PC-9 (cell line): ENCODE results near the gene CCR7. TPM values are rescaled to one million over a fixed set of nuclear protein-coding genes. Genes with fewer than 3 reads are reported as not detected.
A peak's percentile ranks its signal among the peaks of the same experiment; 100 is the strongest.

Source experiments
- BruUV-seq: library from RNA; stranded (reverse); fragments of 400-500 nt; replicated peaks from 2 replicates; lab custom pipeline; 2021; lab: Mats Ljungman, UMichigan
- CTCF ChIA-PET: fragments of 300-600 bp; sonication (Branson Sonifier 250); formaldehyde crosslinking; loops from one replicate; lab custom pipeline; 2022; ENCODE audit warnings: antibody characterized with exemption; lab: Charles Lee
- POLR2A ChIA-PET: fragments of 300-600 bp; sonication (Branson Sonifier 250); formaldehyde crosslinking; loops from one replicate; lab custom pipeline; 2022; ENCODE audit warnings: antibody characterized with exemption; ENCODE audit not compliant: unreplicated experiment; lab: Charles Lee
- DNase-seq, 2 experiments: peaks; one replicate each; pipeline versions ENCODE4 v3.0.0 to v3.0.0-alpha.2; 2015 to 2022; ENCODE audit warnings: mixed read lengths in 1 of 2
- H2AFZ ChIP-seq: fragments of 200-600 bp; sonication (generic); 2 replicates; pipeline ENCODE4 v1.8.1; 2017; ENCODE audit warnings: antibody characterized with exemption
- H3F3A ChIP-seq: fragments of 200-600 bp; sonication (generic); 2 replicates; pipeline ENCODE4 v1.8.1; 2017; ENCODE audit warnings: antibody characterized with exemption, mild to moderate bottlenecking, low read depth; ENCODE audit not compliant: insufficient read depth
- H3K27ac ChIP-seq: fragments of 200-600 bp; sonication (generic); 2 replicates; pipeline ENCODE4 v1.6.1; 2016; ENCODE audit warnings: mixed run types
- H3K27me3 ChIP-seq: fragments of 200-600 bp; sonication (generic); 2 replicates; pipeline ENCODE4 v1.6.1; 2016; ENCODE audit warnings: low read depth, mixed run types; ENCODE audit not compliant: insufficient read depth
- H3K36me3 ChIP-seq: fragments of 200-600 bp; sonication (generic); 2 replicates; pipeline ENCODE4 v1.6.1; 2016; ENCODE audit warnings: low read depth, mixed run types
- H3K4me1 ChIP-seq: fragments of 200-600 bp; sonication (generic); replicated peaks from 2 replicates; pipeline ENCODE4 v1.6.1; 2016; ENCODE audit warnings: mixed run types; ENCODE audit not compliant: insufficient read depth
- H3K4me2 ChIP-seq: fragments of 200-600 bp; sonication (generic); 2 replicates; pipeline ENCODE4 v1.6.1; 2017; ENCODE audit warnings: mixed run types
- H3K4me3 ChIP-seq: fragments of 200-600 bp; sonication (generic); 2 replicates; pipeline ENCODE4 v1.6.1; 2016; ENCODE audit warnings: mixed run types
- H3K79me2 ChIP-seq: fragments of 200-600 bp; sonication (generic); 2 replicates; pipeline ENCODE4 v1.6.1; 2017; ENCODE audit warnings: low read depth, mixed run types
- H3K9me2 ChIP-seq: fragments of 200-600 bp; sonication (generic); 2 replicates; pipeline ENCODE4 v1.8.1; 2017; ENCODE audit warnings: mild to moderate bottlenecking; ENCODE audit not compliant: insufficient read depth
- H3K9me3 ChIP-seq: fragments of 200-600 bp; sonication (generic); 2 replicates; pipeline ENCODE4 v1.8.1; 2016; ENCODE audit warnings: low read depth; ENCODE audit not compliant: insufficient read depth
- H4K20me1 ChIP-seq: fragments of 200-600 bp; sonication (generic); 2 replicates; pipeline ENCODE4 v1.8.1; 2017; ENCODE audit not compliant: insufficient read depth
- EZH2 ChIP-seq: fragments of 200-600 bp; sonication (generic); IDR thresholded peaks from 2 replicates; pipeline ENCODE4 v1.8.0; 2017; ENCODE audit warnings: antibody characterized with exemption, low read depth
- intact Hi-C: fragments of 100-400 bp; cut with micrococcal nuclease; formaldehyde crosslinking; loops from one replicate; pipeline ENCODE4 v1.10.0; 2022; ENCODE audit not compliant: unreplicated experiment
- total RNA-seq: library from RNA; stranded (reverse); gene quantifications from 2 replicates; pipeline ENCODE4 v1.2.3, GENCODE V29; 2021
- TF ChIP-seq, protein P1 (sequence below): fragments of 200-600 bp; sonication (generic); conservative IDR thresholded peaks from 2 replicates; pipeline ENCODE4 v1.6.1; 2017; ENCODE audit warnings: mixed run types, antibody characterized with exemption, mild to moderate bottlenecking, moderate library complexity

CCR7 gene
- total RNA-seq, 1 experiment from 2014 or later, result not detected

DNA sequence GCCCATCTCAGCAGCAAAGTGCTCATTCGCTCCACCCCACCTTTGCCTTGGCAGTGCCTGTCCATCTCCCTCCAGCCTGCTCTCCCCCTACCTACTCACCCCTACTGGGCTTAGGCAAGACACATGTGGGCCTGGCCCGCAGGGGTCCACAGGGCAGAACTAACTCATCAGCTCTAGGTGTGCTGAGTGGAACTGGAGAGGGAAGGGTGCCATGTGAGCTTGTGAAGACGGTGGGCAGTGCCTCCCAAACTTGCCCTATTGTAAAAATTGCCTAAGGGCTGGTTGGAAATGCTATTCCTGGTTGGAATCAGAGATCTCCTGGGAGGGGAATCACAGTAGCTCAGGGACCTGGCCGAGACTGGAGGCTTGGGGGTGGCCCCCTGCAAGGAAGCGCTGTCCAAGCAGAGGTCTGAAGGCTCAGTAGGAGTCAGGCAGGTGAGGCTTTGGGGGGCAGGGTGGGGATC, 34.7 kb downstream of the CCR7 start:
- TF ChIP-seq, protein P1, sequence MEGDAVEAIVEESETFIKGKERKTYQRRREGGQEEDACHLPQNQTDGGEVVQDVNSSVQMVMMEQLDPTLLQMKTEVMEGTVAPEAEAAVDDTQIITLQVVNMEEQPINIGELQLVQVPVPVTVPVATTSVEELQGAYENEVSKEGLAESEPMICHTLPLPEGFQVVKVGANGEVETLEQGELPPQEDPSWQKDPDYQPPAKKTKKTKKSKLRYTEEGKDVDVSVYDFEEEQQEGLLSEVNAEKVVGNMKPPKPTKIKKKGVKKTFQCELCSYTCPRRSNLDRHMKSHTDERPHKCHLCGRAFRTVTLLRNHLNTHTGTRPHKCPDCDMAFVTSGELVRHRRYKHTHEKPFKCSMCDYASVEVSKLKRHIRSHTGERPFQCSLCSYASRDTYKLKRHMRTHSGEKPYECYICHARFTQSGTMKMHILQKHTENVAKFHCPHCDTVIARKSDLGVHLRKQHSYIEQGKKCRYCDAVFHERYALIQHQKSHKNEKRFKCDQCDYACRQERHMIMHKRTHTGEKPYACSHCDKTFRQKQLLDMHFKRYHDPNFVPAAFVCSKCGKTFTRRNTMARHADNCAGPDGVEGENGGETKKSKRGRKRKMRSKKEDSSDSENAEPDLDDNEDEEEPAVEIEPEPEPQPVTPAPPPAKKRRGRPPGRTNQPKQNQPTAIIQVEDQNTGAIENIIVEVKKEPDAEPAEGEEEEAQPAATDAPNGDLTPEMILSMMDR, result no peak
- no peak for TF ChIP-seq EZH2
- H3K4me3 ChIP-seq, result no peak overlapping the region
- no peaks in the 10 kb centered on the region for H3K9me2 ChIP-seq
- no peaks in the 10 kb centered on the region for H3K36me3 ChIP-seq
- peaks cover 38% of the 10 kb centered on the region; the same call in 1 of the 2 replicates for H3F3A ChIP-seq
- BruUV-seq, result no TSS peak
- ChIA-PET POLR2A (no interaction called here), CTCF (interaction anchor here (0.9 kb wide), 1 partner anchor 29 kb away, joined by 3 read pairs; no protein-coding TSS in a partner anchor)
- peaks cover 5% of the 10 kb centered on the region for H3K9me3 ChIP-seq
- H4K20me1 ChIP-seq, result no peaks in the 10 kb centered on the region
- H3K4me2 ChIP-seq, result no peak overlapping the region
- intact Hi-C loops, result loop anchor here (5.0 kb wide), 1 partner anchor 228 kb away; no protein-coding TSS in a partner anchor
- no peaks in the 10 kb centered on the region for H3K79me2 ChIP-seq
- no peak for DNase-seq
- no peak overlapping the region for H3K27ac ChIP-seq
- no peak overlapping the region for H2AFZ ChIP-seq
- peaks cover 35% of the 10 kb centered on the region for H3K4me1 ChIP-seq
- H3K27me3 ChIP-seq, result no peaks in the 10 kb centered on the region

- Histone ChIP-seq H3K27ac (no peak overlapping the region), H3K36me3 (no peaks in the 10 kb centered on the region), H4K20me1 (no peaks in the 10 kb centered on the region), H3K4me1 (peaks cover 35% of the 10 kb centered on the region), H3K79me2 (no peaks in the 10 kb centered on the region), H3K9me3 (peaks cover 8% of the 10 kb centered on the region), H3K4me2 (no peak overlapping the region), H2AFZ (no peak overlapping the region), H3K9me2 (no peaks in the 10 kb centered on the region), H3F3A (peaks cover 38% of the 10 kb centered on the region; the same call in 1 of the 2 replicates), H3K4me3 (no peak overlapping the region), H3K27me3 (no peaks in the 10 kb centered on the region)
- DNase-seq, result peak in 1 of 2 experiments; percentile 83
- CTCF ChIA-PET, result interaction anchor here (0.9 kb wide), 1 partner anchor 28 kb away, joined by 3 read pairs; no protein-coding TSS in a partner anchor
- intact Hi-C loops, result loop anchor here (5.0 kb wide), 1 partner anchor 228 kb away; no protein-coding TSS in a partner anchor
- TF ChIP-seq, protein P1, result no peak
- no peak for TF ChIP-seq EZH2
- no TSS peak for BruUV-seq
- POLR2A ChIA-PET, result no interaction called here
These were observed 35.3 kb downstream of the CCR7 start for GRCh38 chr17:40529991-40530390.

- no peak for TF ChIP-seq EZH2
- TF ChIP-seq, protein P1, result no peak
- H3K4me2 ChIP-seq, result no peak overlapping the region
- H3F3A ChIP-seq, result peaks cover 38% of the 10 kb centered on the region; the same call in 1 of the 2 replicates
- H3K36me3 ChIP-seq, result no peaks in the 10 kb centered on the region
- ChIA-PET CTCF (interaction anchor here (0.7 kb wide), 1 partner anchor 33 kb away, joined by 5 read pairs; no protein-coding TSS in a partner anchor), POLR2A (interaction anchor here (0.7 to 1.2 kb wide), 3 partner anchors 12 to 49 kb away, joined by 5 to 12 read pairs (median 9); no protein-coding TSS in a partner anchor)
- intact Hi-C loops, result no loop called here
- no peaks in the 10 kb centered on the region for H4K20me1 ChIP-seq
- no peaks in the 10 kb centered on the region for H3K27me3 ChIP-seq
- peaks cover 34% of the 10 kb centered on the region for H3K4me1 ChIP-seq
- peaks cover 8% of the 10 kb centered on the region for H3K9me3 ChIP-seq
- H3K9me2 ChIP-seq, result no peaks in the 10 kb centered on the region
- H3K4me3 ChIP-seq, result no peak overlapping the region
- no peak overlapping the region for H2AFZ ChIP-seq
- no peak for DNase-seq
- TSS peak; percentile 51 for BruUV-seq
- H3K27ac ChIP-seq, result no peak overlapping the region
- H3K79me2 ChIP-seq, result no peaks in the 10 kb centered on the region
These were observed 36.4 kb downstream of the CCR7 start for GRCh38 chr17:40528692-40529417.
